Spinal cord (tissue), 10 donors: Measurements from ENCODE around the gene ZNF425. TPM values are rescaled to one million over a fixed set of nuclear protein-coding genes. Genes with fewer than 3 reads are reported as not detected.

Experiments
- DNase-seq, 6 donors: peaks; one replicate each; pipeline versions ENCODE4 v3.0.0 to v3.0.0-alpha.2; 2013 to 2015; ENCODE audit warnings: low spot score in 6 of 6, low read depth in 4 of 6
- H3K27ac ChIP-seq: one replicate; pipeline ENCODE4 v1.5.1; 2013; ENCODE audit warnings: low read depth, low read length, control low read depth
- H3K27me3 ChIP-seq: one replicate; pipeline ENCODE4 v1.6.1; 2013; ENCODE audit warnings: low read length; ENCODE audit not compliant: control insufficient read depth, insufficient read depth
- H3K36me3 ChIP-seq: one replicate; pipeline ENCODE4 v1.6.1; 2013; ENCODE audit warnings: low read length; ENCODE audit not compliant: control insufficient read depth, insufficient read depth
- H3K4me1 ChIP-seq: one replicate; pipeline ENCODE4 v1.6.1; 2013; ENCODE audit warnings: low read length; ENCODE audit not compliant: control insufficient read depth, insufficient read depth
- H3K4me3 ChIP-seq: one replicate; pipeline ENCODE4 v1.5.1; 2013; ENCODE audit warnings: low read depth, low read length, control low read depth
- H3K9me3 ChIP-seq: one replicate; pipeline ENCODE4 v1.6.1; 2013; ENCODE audit warnings: low read length; ENCODE audit not compliant: control insufficient read depth, insufficient read depth
- WGBS: methylation state at CpG from one replicate; pipeline ENCODE4 v1.1.5; 2013; ENCODE audit warnings: missing lambda C conversion rate; ENCODE audit not compliant: insufficient coverage; 5-methylcytosine and 5-hydroxymethylcytosine counted together
- polyA plus RNA-seq, 2 donors: library from polyadenylated mRNA; unstranded; fragments of 120-200 nt; gene quantifications; one replicate each; pipeline ENCODE4 v1.2.1, GENCODE V29; 2013; ENCODE audit not compliant: insufficient read length in 2 of 2
- total RNA-seq, 2 donors: library from RNA; depleted of rRNA in 1 of 2; stranded (reverse); fragments of 120-200 nt in 1 of 2; fragments of >200 nt in 1 of 2; gene quantifications; one replicate each; pipeline versions ENCODE4 v1.2.3 to v1.2.4, GENCODE V29; 2013 to 2014
- donor health status: healthy.

Gene ZNF425
- total and polyA plus RNA-seq, 4 donors = 5.7 to 6.3 (median 6.0) TPM

GRCh38 chr7:149136118-149136517 is 10.0 kb upstream of the ZNF425 start:
- Histone ChIP-seq H3K9me3 (no peaks in the 10 kb centered on the region), H3K36me3 (peaks cover 7% of the 10 kb centered on the region), H3K4me3 (no peak overlapping the region), H3K27ac (no peak overlapping the region), H3K4me1 (no peaks in the 10 kb centered on the region), H3K27me3 (no peaks in the 10 kb centered on the region)
- no peak for DNase-seq
- 100% methylated on average over 4 of the region's 9 CpGs for whole genome bisulfite sequencing

- Histone ChIP-seq H3K36me3 (peaks cover 10% of the 10 kb centered on the region), H3K27me3 (no peaks in the 10 kb centered on the region), H3K4me3 (no peak overlapping the region), H3K9me3 (no peaks in the 10 kb centered on the region), H3K4me1 (peaks cover 3% of the 10 kb centered on the region), H3K27ac (no peak overlapping the region)
- no peak for DNase-seq
- WGBS = no CpG with 5 or more reads among the region's 2 CpGs
Measured at GRCh38 chr7:149133028-149133710, 7.0 kb upstream of the ZNF425 start.

GRCh38 chr7:149130572-149131198 is 4.6 kb upstream of the ZNF425 start:
- Histone ChIP-seq H3K4me1 (peaks cover 5% of the 10 kb centered on the region), H3K36me3 (peaks cover 7% of the 10 kb centered on the region), H3K9me3 (no peaks in the 10 kb centered on the region), H3K27me3 (no peaks in the 10 kb centered on the region), H3K27ac (no peak overlapping the region), H3K4me3 (no peak overlapping the region)
- 100% methylated on average over 4 of the region's 5 CpGs for WGBS
- DNase-seq = no peak

- WGBS = under 1% methylated on average over 48 of the region's 48 CpGs
- no peaks in the 10 kb centered on the region for H3K27me3 ChIP-seq
- peaks cover 7% of the 10 kb centered on the region for H3K36me3 ChIP-seq
- H3K4me3 ChIP-seq = peak overlapping the region; percentile 96
- no peaks in the 10 kb centered on the region for H3K9me3 ChIP-seq
- H3K4me1 ChIP-seq = peaks cover 10% of the 10 kb centered on the region
- DNase-seq = peak in 3 of 6 donors; percentile 22 to 76 (median 46)
- peak overlapping the region; percentile 97 for H3K27ac ChIP-seq
Measured at GRCh38 chr7:149126662-149127266, 640 bp upstream of the ZNF425 start.

- Histone ChIP-seq H3K4me1 (peaks cover 10% of the 10 kb centered on the region), H3K27me3 (no peaks in the 10 kb centered on the region), H3K4me3 (peak overlapping the region; percentile 96), H3K27ac (peak overlapping the region; percentile 97), H3K9me3 (no peaks in the 10 kb centered on the region), H3K36me3 (peaks cover 2% of the 10 kb centered on the region)
- 8% methylated on average over 17 of the region's 21 CpGs for WGBS
- peak in 1 of 6 donors; percentile 10 for DNase-seq
Measured at GRCh38 chr7:149125189-149125862, 798 bp downstream of the ZNF425 start.

- 100% methylated on average over 7 of the region's 12 CpGs for WGBS
- H3K4me3 ChIP-seq = no peak overlapping the region
- no peaks in the 10 kb centered on the region for H3K4me1 ChIP-seq
- peaks cover 11% of the 10 kb centered on the region for H3K36me3 ChIP-seq
- no peak for DNase-seq
- no peaks in the 10 kb centered on the region for H3K27me3 ChIP-seq
- H3K9me3 ChIP-seq = no peaks in the 10 kb centered on the region
- no peak overlapping the region for H3K27ac ChIP-seq
Measured at GRCh38 chr7:149109969-149110368, 16.2 kb downstream of the ZNF425 start.

- H3K4me1 ChIP-seq = no peaks in the 10 kb centered on the region
- H3K27ac ChIP-seq = no peak overlapping the region
- peaks cover 32% of the 10 kb centered on the region for H3K36me3 ChIP-seq
- no peak for DNase-seq
- H3K9me3 ChIP-seq = no peaks in the 10 kb centered on the region
- H3K27me3 ChIP-seq = no peaks in the 10 kb centered on the region
- no peak overlapping the region for H3K4me3 ChIP-seq
- 95% methylated on average over 25 of the region's 25 CpGs for WGBS
Measured at GRCh38 chr7:149104749-149105148, 21.4 kb downstream of the ZNF425 start.

- DNase-seq = no peak
Measured at GRCh38 chr7:149104214-149104613, 21.9 kb downstream of the ZNF425 start.

GRCh38 chr7:149103424-149103823 is 22.7 kb downstream of the ZNF425 start:
- Histone ChIP-seq H3K27ac (no peak overlapping the region), H3K4me1 (no peaks in the 10 kb centered on the region), H3K27me3 (no peaks in the 10 kb centered on the region), H3K4me3 (no peak overlapping the region), H3K9me3 (no peaks in the 10 kb centered on the region), H3K36me3 (peaks cover 29% of the 10 kb centered on the region)
- WGBS = 92% methylated on average over 8 of the region's 9 CpGs
- no peak for DNase-seq

More at GRCh38 chr7:149104214-149104613, 21.9 kb downstream of the ZNF425 start:
- H3K27me3 ChIP-seq = no peaks in the 10 kb centered on the region
- H3K4me3 ChIP-seq = no peak overlapping the region
- H3K9me3 ChIP-seq = no peaks in the 10 kb centered on the region
- peaks cover 32% of the 10 kb centered on the region for H3K36me3 ChIP-seq
- no peak overlapping the region for H3K27ac ChIP-seq
- H3K4me1 ChIP-seq = no peaks in the 10 kb centered on the region
- WGBS = 97% methylated on average over 35 of the region's 35 CpGs
